Activated T-cell treated with anti-CD3 and anti-CD28 coated beads for 48 hours (primary cell): ENCODE results near the gene NPR3.

ENCODE experiments used
- DNase-seq: peaks from one replicate; pipeline ENCODE4 v3.0.0-alpha.2; 2020; ENCODE audit warnings: low read depth

The NPR3 gene, protein sequence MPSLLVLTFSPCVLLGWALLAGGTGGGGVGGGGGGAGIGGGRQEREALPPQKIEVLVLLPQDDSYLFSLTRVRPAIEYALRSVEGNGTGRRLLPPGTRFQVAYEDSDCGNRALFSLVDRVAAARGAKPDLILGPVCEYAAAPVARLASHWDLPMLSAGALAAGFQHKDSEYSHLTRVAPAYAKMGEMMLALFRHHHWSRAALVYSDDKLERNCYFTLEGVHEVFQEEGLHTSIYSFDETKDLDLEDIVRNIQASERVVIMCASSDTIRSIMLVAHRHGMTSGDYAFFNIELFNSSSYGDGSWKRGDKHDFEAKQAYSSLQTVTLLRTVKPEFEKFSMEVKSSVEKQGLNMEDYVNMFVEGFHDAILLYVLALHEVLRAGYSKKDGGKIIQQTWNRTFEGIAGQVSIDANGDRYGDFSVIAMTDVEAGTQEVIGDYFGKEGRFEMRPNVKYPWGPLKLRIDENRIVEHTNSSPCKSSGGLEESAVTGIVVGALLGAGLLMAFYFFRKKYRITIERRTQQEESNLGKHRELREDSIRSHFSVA

DNA sequence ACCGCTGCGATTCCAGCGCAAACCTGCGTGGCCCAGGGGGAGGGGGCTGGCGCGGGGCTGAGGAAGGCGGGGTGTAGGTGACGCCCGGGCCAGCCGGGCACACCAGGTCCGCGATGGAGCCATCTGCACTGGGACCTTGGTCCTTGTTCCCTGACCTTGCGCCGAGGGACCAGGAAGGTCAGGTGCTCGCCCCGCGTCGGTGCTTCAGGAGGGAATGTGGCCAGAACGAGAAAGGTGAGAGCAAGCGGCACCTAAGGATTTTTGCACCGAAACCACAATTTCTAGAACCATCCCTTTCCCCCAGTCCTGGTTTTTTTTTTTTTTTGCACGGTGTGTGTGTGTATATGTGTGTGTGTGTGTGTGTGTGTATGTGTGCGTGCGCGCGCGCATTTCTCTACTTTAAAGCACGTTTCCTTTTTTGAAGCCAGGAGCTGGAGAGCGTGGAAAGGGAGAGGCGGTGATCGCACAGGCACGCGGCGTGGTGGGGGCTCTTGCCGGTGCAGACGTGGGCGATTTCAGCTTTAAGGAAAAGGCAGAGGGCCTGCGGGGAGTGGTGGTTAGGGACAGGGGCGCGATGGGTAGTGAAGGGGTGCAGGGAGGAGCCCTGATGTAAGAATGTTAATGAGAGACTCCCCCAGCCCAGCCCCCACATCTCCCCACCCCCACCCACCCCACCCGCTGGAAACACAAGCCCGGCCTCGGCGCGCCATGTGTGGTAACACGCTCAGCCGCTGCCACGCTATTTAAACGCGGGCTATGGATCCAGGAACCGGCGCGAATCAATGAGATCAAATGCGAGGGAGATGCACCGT is at the start of gene NPR3:
TSS of gene NPR3 (plus strand) at position 772 of the 812 bp plus-strand sequence. CDS start 456 bp downstream, outside the sequence.
- no peak for DNase-seq

DNA sequence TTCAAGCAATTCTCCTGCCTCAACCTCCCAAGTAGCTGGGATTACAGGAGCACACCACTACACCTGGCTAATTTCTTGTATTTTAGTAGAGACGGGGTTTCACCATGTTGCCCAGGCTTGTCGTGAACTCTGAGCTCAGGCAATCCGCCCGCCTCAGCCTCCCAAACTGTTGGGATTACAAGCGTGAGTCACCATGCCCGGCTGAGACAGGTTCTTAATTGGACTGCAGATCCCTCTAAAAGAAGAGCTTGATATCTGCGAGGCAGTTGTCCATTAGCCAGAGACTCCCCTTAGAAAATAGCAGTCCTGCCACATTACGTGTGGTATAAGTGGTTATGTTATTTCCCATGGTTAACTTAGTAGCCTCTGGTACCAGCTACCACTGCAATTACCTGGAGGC is 46.6 kb upstream of the NPR3 start:
- DNase-seq: no peak

DNA sequence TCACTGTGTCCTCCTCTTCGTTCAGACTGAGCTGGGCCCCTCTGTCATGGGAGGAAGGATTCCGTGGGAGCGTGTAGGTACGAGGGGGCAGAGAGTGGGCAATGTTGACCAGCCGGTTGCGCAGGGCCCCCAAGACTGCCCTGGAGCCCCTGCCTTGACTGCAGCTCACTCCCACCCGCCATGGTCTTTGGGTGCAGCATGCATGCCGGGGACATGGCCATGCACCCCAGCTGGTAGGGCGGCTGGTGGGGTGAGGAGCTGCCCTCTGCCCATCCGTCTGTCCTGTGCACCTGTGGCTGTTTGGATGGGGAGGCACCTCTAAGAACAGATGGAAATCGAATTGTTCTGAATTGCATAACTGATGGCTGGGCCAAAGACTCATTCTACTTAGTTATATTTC is 42.6 kb upstream of the NPR3 start:
- DNase-seq: no peak

DNA sequence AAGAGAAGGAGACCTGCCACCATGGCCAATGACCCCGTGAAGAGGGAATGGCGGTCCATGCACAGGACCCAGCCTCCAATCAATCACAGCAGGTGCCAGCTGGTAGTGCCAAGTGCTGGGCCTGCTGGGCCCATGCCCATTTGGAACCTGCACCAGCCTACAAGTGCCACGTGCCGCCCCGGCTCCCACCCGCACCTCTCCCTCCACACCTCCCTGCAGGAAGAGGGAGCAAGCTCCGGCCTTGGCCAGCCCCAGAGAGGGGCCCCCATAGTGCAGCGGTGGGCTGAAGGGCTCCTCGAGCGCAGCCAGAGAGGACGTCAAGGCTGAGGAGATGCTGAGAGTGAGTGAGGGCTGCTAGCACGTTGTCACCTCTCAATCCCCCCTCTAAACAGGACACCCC is 37.8 kb upstream of the NPR3 start:
- no peak for DNase-seq

DNA sequence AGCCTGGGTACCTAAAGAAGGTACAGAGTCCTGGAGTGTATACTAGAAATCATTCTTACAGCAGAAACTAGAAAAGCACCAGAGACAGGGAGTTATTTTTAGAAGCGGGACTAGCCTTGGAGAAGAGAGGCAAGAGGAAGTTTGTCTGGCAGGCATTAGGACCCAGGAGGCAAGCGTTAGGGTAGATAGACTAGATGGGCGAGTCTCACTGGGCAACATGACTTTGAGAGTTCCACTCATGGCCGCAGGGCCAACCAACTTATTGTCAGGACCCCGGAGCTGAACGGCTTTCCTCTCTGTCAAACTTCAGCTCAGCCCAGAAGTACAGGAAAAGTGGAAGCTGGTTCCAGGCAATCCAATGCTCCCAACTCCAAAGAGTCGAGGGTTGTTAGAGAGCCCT is 34.1 kb upstream of the NPR3 start:
- DNase-seq: no peak

- no peak for DNase-seq
Measured at GRCh38 chr5:32678472-32678871, 32.6 kb upstream of the NPR3 start.

- no peak for DNase-seq
Measured at GRCh38 chr5:32679218-32679617, 31.9 kb upstream of the NPR3 start.

DNA sequence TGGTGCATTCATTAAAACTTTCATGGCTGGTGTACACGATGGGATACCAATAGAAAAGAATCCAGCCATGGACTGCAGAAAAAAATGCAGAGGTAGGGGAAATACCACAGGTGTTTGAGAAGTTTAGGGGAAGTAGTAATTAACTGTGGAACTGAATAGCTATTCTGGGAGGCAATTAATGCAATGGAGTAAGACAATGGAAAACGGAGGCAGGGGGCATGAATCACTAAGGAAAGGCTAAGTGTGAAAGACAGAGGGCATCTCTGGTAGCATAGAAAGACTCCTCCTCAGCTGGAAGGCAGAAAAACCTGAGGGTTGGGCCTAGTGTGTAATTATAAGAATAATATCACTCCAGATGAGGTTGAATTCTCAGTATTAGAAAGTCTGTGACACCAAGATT is 30.9 kb upstream of the NPR3 start:
- DNase-seq: no peak

- DNase-seq: no peak
Measured at GRCh38 chr5:32683125-32683524, 28.0 kb upstream of the NPR3 start.

DNA sequence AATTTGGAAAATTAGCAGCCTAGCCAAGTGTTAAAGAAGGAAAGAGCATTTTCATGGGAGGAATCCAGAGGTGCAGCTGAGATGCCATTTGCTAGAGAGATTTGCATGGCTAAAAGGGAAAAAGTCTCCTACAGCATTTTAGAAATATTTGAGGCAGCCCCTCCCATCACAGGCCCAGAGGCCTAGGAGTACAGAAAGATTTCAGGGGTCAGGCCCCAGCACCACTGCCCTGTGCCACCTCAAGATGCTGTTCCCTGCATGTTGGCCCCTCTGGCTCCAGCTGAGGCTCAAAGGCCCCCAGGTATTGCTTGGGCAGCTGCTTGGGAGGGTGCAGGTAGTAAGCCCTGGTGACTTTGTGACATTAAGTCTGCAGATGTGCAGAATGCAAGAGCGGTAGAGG is 26.9 kb upstream of the NPR3 start:
- DNase-seq: no peak

GRCh38 chr5:32686799-32687498 is 24.2 kb upstream of the NPR3 start:
- no peak for DNase-seq

DNA sequence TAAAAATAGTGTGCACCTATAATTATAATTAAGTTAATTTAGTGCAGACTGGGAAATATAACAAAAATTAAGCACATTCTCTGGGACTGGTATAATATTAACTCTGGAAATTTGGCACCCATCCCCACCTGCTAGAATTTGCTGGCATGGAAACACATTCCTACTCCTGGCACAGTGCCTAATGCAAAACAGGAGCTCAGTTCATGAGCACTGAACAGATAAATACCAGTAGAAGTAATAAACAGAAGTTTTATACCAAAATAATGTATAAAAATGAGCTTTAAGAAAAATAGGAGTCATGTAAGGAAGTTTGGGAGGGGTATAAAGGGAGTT is 23.7 kb upstream of the NPR3 start:
- DNase-seq: no peak

- no peak for DNase-seq
Measured at GRCh38 chr5:32690153-32690552, 21.0 kb upstream of the NPR3 start.

- DNase-seq: no peak
Measured at GRCh38 chr5:32690666-32691065, 20.5 kb upstream of the NPR3 start.

- DNase-seq: no peak
Measured at GRCh38 chr5:32692036-32692746, 18.9 kb upstream of the NPR3 start.

DNA sequence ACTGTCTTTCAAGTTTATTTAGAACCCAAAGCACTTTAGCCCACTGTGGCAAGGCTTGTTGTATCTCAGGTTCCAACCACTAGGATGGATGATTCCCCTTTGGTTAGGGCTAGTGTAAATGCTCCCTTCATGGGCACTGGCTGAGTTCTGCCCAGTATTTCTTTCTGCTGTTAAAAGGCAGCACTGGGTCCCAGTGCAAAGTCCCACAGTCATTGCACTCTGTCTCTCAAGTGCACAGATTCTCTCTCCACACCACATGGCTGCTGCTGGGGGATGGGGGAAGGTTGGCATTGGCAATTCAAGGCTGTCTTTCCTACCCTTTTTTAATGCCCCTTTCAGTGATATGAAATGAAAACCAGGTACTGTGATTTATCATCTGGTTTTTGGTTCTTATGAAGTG is 7.2 kb upstream of the NPR3 start:
- DNase-seq: no peak

- no peak for DNase-seq
Measured at GRCh38 chr5:32707418-32707997, 3.6 kb upstream of the NPR3 start.

- no peak for DNase-seq
Measured at GRCh38 chr5:32708949-32709348, 2.2 kb upstream of the NPR3 start.

GRCh38 chr5:32709750-32710549 is 1.2 kb upstream of the NPR3 start:
- DNase-seq: no peak

DNA sequence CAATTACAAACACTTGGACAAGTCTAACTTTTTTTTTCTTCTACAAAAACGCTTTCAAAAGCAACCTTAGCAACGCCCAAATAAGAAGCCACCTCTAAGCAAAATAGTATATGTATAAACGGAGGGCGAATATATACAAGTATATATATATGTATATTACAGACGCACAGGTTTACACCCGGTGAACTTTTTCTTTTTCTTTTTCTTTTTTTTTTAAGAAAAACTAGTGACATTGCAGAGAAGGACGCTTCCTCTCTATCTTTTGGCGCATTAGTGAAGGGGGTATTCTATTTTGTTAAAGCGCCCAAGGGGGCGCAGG is 200 bp downstream of the NPR3 start:
- DNase-seq: no peak
